ENCODE data around the gene MSI2.
A peak's percentile ranks its signal among the peaks of the same experiment; 100 is the strongest.

DNA sequence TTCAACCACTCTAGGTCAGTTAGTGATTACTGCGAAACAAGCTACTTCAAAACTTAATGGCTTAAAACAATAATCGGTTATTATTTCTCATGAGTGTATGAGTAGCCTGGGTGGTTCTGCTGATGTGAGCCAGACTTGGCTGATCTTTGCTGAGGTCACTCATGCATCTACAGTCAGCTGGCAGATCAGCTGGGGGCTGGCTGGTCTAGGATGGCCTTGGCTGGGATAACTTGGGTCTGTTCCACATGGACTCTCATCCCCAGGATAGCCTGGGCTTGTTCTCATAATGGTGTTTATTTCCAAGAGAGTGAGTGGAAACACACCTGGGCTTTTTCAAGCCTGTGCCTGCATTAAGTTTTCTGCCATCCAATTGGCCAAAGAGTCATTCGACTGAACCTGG, 475.7 kb downstream of the MSI2 start:
- no peak for TF ChIP-seq POLR2A (IDR thresholded peaks at IDR 0.05)
- TF ChIP-seq, protein P1, sequence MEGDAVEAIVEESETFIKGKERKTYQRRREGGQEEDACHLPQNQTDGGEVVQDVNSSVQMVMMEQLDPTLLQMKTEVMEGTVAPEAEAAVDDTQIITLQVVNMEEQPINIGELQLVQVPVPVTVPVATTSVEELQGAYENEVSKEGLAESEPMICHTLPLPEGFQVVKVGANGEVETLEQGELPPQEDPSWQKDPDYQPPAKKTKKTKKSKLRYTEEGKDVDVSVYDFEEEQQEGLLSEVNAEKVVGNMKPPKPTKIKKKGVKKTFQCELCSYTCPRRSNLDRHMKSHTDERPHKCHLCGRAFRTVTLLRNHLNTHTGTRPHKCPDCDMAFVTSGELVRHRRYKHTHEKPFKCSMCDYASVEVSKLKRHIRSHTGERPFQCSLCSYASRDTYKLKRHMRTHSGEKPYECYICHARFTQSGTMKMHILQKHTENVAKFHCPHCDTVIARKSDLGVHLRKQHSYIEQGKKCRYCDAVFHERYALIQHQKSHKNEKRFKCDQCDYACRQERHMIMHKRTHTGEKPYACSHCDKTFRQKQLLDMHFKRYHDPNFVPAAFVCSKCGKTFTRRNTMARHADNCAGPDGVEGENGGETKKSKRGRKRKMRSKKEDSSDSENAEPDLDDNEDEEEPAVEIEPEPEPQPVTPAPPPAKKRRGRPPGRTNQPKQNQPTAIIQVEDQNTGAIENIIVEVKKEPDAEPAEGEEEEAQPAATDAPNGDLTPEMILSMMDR (IDR thresholded peaks at IDR 0.05): no peak
- peak; percentile 31 for TF ChIP-seq POLR2AphosphoS5 (IDR thresholded peaks at IDR 0.05)

Measured in gastroesophageal sphincter (tissue), 3 donors.